Right atrium auricular region (tissue), 2 donors: ENCODE measurements around the gene SMARCA1. TPM values are rescaled to one million over a fixed set of nuclear protein-coding genes. Genes with fewer than 3 reads are reported as not detected.

Experiments
- DNase-seq: peaks from one replicate; pipeline ENCODE4 v3.0.0-alpha.2; 2019; ENCODE audit warnings: low spot score
- H3K27ac ChIP-seq, 2 donors: fragments of 200-600 bp; sonication (generic); 1 replicate in 1 of 2; 2 replicates in 1 of 2; pipeline ENCODE4 v1.5.1; 2016 to 2019
- H3K27me3 ChIP-seq, 2 donors: fragments of 200-600 bp; sonication (generic); one replicate each; pipeline versions ENCODE4 v1.5.1 to v1.6.0; 2017 to 2019
- H3K36me3 ChIP-seq: fragments of 200-600 bp; sonication (generic); one replicate; pipeline ENCODE4 v1.5.1; 2016
- H3K4me1 ChIP-seq, 2 donors: fragments of 200-600 bp; sonication (generic); one replicate each; pipeline versions ENCODE4 v1.5.1 to v1.6.0; 2017 to 2019
- H3K4me3 ChIP-seq, 2 donors: fragments of 200-600 bp; sonication (generic); 1 replicate in 1 of 2; 2 replicates in 1 of 2; pipeline ENCODE4 v1.5.1; 2017 to 2019; ENCODE audit warnings: mild to moderate bottlenecking in 1 of 2, moderate library complexity in 1 of 2
- H3K9me3 ChIP-seq, 2 donors: fragments of 200-600 bp; sonication (generic); one replicate each; pipeline ENCODE4 v1.5.1; 2019
- total RNA-seq, 2 donors: library from RNA; depleted of rRNA; stranded (reverse); fragments of >200 nt; gene quantifications; one replicate each; pipeline ENCODE4 v1.1.0, GENCODE V29; 2016
- TF ChIP-seq, protein P1 (sequence below), 2 donors: fragments of 200-600 bp; sonication (generic); IDR thresholded peaks; one replicate each; pipeline ENCODE4 v1.5.1; 2019; ENCODE audit warnings: antibody characterized with exemption in 2 of 2

Gene SMARCA1
- total RNA-seq, 2 donors from 2014 or later = 24.1 to 35.2 TPM

DNA sequence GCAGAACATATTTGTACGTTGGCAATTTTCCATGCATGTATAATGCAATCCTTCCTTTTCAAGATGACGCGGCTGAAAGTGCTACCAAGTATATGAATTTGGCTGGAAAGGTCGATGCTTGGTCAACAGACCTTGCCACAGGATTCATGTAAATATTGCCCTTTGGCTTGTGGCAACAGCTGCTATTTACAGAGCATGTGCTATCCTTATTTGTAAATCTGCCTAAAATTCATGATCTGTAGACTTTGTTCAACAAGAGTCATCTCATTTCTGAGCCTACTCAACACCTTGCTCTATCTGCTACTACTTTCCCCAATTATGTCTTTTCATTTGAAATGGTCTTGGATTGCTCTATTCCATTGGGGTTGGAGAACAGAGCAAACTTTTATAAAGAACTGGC, 1.9 kb upstream of the SMARCA1 start:
- Histone ChIP-seq H3K4me3 (no peak overlapping the region), H3K27ac (no peak overlapping the region), H3K4me1 (peaks cover 0 to 3% of the 10 kb centered on the region in 2 donors), H3K36me3 (no peaks in the 10 kb centered on the region), H3K27me3 (no peaks in the 10 kb centered on the region), H3K9me3 (no peaks in the 10 kb centered on the region)
- TF ChIP-seq, protein P1, sequence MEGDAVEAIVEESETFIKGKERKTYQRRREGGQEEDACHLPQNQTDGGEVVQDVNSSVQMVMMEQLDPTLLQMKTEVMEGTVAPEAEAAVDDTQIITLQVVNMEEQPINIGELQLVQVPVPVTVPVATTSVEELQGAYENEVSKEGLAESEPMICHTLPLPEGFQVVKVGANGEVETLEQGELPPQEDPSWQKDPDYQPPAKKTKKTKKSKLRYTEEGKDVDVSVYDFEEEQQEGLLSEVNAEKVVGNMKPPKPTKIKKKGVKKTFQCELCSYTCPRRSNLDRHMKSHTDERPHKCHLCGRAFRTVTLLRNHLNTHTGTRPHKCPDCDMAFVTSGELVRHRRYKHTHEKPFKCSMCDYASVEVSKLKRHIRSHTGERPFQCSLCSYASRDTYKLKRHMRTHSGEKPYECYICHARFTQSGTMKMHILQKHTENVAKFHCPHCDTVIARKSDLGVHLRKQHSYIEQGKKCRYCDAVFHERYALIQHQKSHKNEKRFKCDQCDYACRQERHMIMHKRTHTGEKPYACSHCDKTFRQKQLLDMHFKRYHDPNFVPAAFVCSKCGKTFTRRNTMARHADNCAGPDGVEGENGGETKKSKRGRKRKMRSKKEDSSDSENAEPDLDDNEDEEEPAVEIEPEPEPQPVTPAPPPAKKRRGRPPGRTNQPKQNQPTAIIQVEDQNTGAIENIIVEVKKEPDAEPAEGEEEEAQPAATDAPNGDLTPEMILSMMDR (IDR thresholded peaks at IDR 0.05) = no peak
- no peak for DNase-seq

GRCh38 chrX:129524250-129524850, 1.1 kb upstream of the SMARCA1 start:
- peaks cover 0 to 3% of the 10 kb centered on the region in 2 donors for H3K4me1 ChIP-seq
- TF ChIP-seq, protein P1 (IDR thresholded peaks at IDR 0.05) = no peak
- no peaks in the 10 kb centered on the region for H3K27me3 ChIP-seq
- no peaks in the 10 kb centered on the region for H3K36me3 ChIP-seq
- H3K4me3 ChIP-seq = no peak overlapping the region
- no peak for DNase-seq
- peak overlapping the region in 1 of 2 donors; percentile 89 for H3K27ac ChIP-seq
- no peaks in the 10 kb centered on the region for H3K9me3 ChIP-seq

DNA sequence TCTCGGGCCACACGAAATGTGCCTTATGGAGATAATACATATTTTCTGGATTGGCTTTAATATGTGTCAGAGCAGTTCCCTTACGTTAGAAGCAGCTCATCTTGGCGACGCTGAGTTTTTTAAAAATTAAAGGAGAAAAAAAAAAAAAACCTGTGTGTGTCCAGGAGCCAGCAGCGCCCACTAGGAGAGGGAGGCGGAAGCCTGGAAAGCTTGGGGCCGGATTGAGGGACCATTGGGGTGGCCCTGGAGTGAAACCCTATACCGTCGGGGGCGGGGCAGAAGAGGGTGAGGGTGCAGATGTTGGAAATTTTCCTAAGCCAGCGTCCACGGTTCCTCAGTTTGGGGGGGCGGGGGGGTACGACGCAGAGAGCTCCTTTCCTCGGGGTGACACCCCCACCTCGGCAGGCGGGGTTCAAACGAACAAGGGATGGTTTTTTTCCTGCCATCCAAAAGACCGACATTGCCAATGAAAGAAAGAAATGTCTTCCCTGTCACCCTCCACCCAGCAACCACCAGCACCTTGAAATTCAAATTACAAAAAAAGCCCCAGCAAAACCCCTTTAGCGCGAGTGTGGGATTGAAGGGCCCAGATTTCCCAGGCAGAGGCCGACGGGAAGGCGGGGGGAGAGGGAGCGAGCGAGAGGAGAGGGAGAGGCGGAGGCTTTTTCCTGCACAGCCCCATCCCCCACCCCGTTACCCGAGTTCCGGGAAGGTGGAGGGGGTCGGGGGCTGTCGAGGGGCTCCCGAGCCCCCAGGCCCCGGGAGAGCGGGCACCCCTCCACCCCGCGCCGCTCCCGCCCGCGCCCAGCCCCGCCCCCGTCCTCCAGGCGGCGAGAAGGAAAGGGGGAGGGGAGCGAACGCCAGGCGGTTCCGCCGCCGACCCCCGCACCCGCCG, 859 bp downstream of the SMARCA1 start:
- TF ChIP-seq, protein P1 (IDR thresholded peaks at IDR 0.05) = no peak
- Histone ChIP-seq H3K36me3 (no peaks in the 10 kb centered on the region), H3K4me1 (peaks cover 0 to 3% of the 10 kb centered on the region in 2 donors), H3K27ac (peak overlapping the region; percentile 89 to 90), H3K4me3 (peak overlapping the region; percentile 71 to 76), H3K27me3 (no peaks in the 10 kb centered on the region), H3K9me3 (no peaks in the 10 kb centered on the region)
- DNase-seq = no peak

- H3K4me1 ChIP-seq = peaks cover 0 to 3% of the 10 kb centered on the region in 2 donors
- DNase-seq = no peak
- no peak overlapping the region for H3K27ac ChIP-seq
- no peaks in the 10 kb centered on the region for H3K36me3 ChIP-seq
- TF ChIP-seq, protein P1 (IDR thresholded peaks at IDR 0.05) = no peak
- H3K4me3 ChIP-seq = no peak overlapping the region
- H3K9me3 ChIP-seq = no peaks in the 10 kb centered on the region
- no peaks in the 10 kb centered on the region for H3K27me3 ChIP-seq
Observed at GRCh38 chrX:129520151-129520550, 3.1 kb downstream of the SMARCA1 start.

DNA sequence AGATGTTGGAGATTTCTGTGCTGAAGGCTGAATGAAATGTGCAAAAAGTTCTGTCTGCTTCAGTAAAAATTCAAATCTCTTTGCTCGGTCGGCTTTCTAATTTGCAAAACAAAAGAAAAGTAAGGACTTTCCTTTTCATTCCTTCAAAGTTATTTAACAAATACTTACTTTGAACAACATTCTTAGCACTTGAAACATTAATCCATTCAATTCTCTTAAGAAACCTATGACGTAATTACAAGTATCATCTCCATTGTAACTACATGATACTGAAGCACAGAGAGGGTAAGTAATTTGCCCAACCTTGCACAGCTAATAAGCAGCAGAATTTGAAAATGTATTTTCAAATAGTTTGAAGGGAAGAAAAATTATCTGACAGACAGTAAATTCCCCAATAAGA, 6.9 kb downstream of the SMARCA1 start:
- H3K4me1 ChIP-seq = peaks cover 0 to under 1% of the 10 kb centered on the region in 2 donors
- no peak for DNase-seq
- H3K36me3 ChIP-seq = peaks cover 6% of the 10 kb centered on the region
- H3K27me3 ChIP-seq = no peaks in the 10 kb centered on the region
- TF ChIP-seq, protein P1 (IDR thresholded peaks at IDR 0.05) = no peak
- no peak overlapping the region for H3K27ac ChIP-seq
- no peak overlapping the region for H3K4me3 ChIP-seq
- no peaks in the 10 kb centered on the region for H3K9me3 ChIP-seq
